C1 segment of cervical spinal cord (tissue), 14 donors: ENCODE data around the gene BMF.
"Not testable (repeated sequence)": the region's sequence is repeated elsewhere in the genome, so short reads cannot be mapped to it uniquely, and the experiment has no call there.

Experiments used
- DNase-seq, 14 donors: peaks; one replicate each; lab custom pipeline; 2025; lab: John Stamatoyannopoulos, UW

BMF gene

GRCh38 chr15:40088929-40089755 is 19.5 kb downstream of the BMF start:
- no peak for DNase-seq

- DNase-seq, result no peak
Measured at GRCh38 chr15:40087991-40088928, 20.4 kb downstream of the BMF start.

- no peak for DNase-seq
Measured at GRCh38 chr15:40087068-40087810, 21.4 kb downstream of the BMF start.

- no peak for DNase-seq
Measured at GRCh38 chr15:40085266-40085665, 23.4 kb downstream of the BMF start.

GRCh38 chr15:40084650-40085049 is 24.0 kb downstream of the BMF start:
- DNase-seq, result no peak

GRCh38 chr15:40082195-40082883 is 26.3 kb downstream of the BMF start:
- DNase-seq, result peak in 1 of 14 donors; percentile 62

GRCh38 chr15:40081691-40082194 is 26.9 kb downstream of the BMF start:
- DNase-seq, result peak in 13 of 14 donors; percentile 19 to 86 (median 78)

- no peak for DNase-seq
Measured at GRCh38 chr15:40080847-40081246, 27.8 kb downstream of the BMF start.

- DNase-seq, result no peak
Measured at GRCh38 chr15:40080104-40080503, 28.6 kb downstream of the BMF start.

- no peak for DNase-seq
Measured at GRCh38 chr15:40079456-40079855, 29.2 kb downstream of the BMF start.

- DNase-seq, result no peak
Measured at GRCh38 chr15:40075298-40076044, 33.2 kb downstream of the BMF start.

- DNase-seq, result not testable (repeated sequence)
Measured at GRCh38 chr15:40074656-40075055, 34.0 kb downstream of the BMF start.

GRCh38 chr15:40073716-40074490 is 34.8 kb downstream of the BMF start:
- DNase-seq, result not testable (repeated sequence)

GRCh38 chr15:40072216-40072990 is 36.3 kb downstream of the BMF start:
- DNase-seq, result peak in 1 of 14 donors; percentile 10

- no peak for DNase-seq
Measured at GRCh38 chr15:40070608-40071218, 38.0 kb downstream of the BMF start.

- DNase-seq, result no peak
Measured at GRCh38 chr15:40070166-40070557, 38.5 kb downstream of the BMF start.

GRCh38 chr15:40069178-40070165 is 39.2 kb downstream of the BMF start:
- peak in 13 of 14 donors; percentile 70 to 96 (median 91) for DNase-seq
